ENCODE measurements around the gene ZNF117. TPM values are rescaled to one million over a fixed set of nuclear protein-coding genes. Genes with fewer than 3 reads are reported as not detected.
A peak's percentile ranks its signal among the peaks of the same experiment; 100 is the strongest.

The ZNF117 gene
- total and polyA plus RNA-seq, 2 donors (not counting 3 experiments of a cell fraction or from before 2014, with no cell fraction given): 5.9 to 12.6 TPM

DNA sequence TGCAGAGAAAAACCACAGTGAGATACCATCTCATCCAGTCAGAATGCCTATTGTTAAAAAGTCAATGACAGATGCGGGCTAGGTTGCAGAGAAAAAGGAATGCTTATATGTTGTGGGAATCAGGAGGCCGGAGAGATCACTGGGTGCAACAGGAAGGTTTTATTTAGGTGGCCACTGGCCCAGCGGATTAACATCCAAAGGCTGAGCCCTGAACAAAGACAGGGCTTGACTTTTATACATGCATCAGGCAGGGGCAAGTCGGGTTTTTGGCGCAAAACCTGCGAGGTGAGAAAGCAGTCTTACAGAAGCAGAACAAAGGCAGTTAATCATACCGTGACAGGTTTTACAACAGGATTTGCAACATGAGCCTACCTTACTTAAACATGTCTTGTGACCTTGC, 620 bp downstream of the ZNF117 start:
- H3K4me1 ChIP-seq (ENCODE audit: control insufficient read depth, extremely low read depth, insufficient read depth, low read length): no peaks in the 10 kb centered on the region
- no peaks in the 10 kb centered on the region for H3K79me2 ChIP-seq (ENCODE audit: control insufficient read depth, insufficient read depth, low read length)
- no TSS peak for BruUV-seq (replicated peaks)
- H3K9me1 ChIP-seq (replicated peaks; ENCODE audit: control insufficient read depth, extremely low read depth, insufficient read depth, low read length): no peaks in the 10 kb centered on the region
- H4K20me1 ChIP-seq (replicated peaks; ENCODE audit: control insufficient read depth, extremely low read depth, insufficient read depth, low read length): no peaks in the 10 kb centered on the region
- ChIA-PET POLR2A (no interaction called here), CTCF (no interaction called here)
- no peak overlapping the region for H2AFZ ChIP-seq (ENCODE audit: low read depth, low read length)
- no peak overlapping the region for H3K27ac ChIP-seq (ENCODE audit: insufficient read depth, low read depth, low read length)
- dilution Hi-C loops (cut with MboI; ENCODE audit: extremely low pct_ligation_motif_present, low sequenced_read_pairs): no loop called here
- no peaks in the 10 kb centered on the region for H3K27me3 ChIP-seq (ENCODE audit: control insufficient read depth in 2 of 2, insufficient read depth in 2 of 2, low read length in 2 of 2)
- no peak overlapping the region for H3K9ac ChIP-seq (replicated peaks; ENCODE audit: extremely low read depth, insufficient read depth, low read length)
- TF ChIP-seq FOS (IDR thresholded peaks at IDR 0.05; ENCODE audit: borderline replicate concordance, insufficient read depth, low read length): no peak
- TF ChIP-seq GATA2 (IDR thresholded peaks at IDR 0.05; ENCODE audit: insufficient read depth, insufficient read length, low read depth, low read length): no peak
- no peak for TF ChIP-seq POLR2AphosphoS5 (IDR thresholded peaks at IDR 0.05; ENCODE audit: insufficient read depth, low read depth, low read length)
- TF ChIP-seq POLR2A (IDR thresholded peaks at IDR 0.05; ENCODE audit: low read depth, low read length): no peak
- TF ChIP-seq EZH2 (IDR thresholded peaks at IDR 0.05; ENCODE audit: borderline replicate concordance, low read depth, low read length, severe bottlenecking): no peak
- TF ChIP-seq MYC (IDR thresholded peaks at IDR 0.05; ENCODE audit: low read depth, low read length): no peak
- no peaks in the 10 kb centered on the region for H3K36me3 ChIP-seq (ENCODE audit: control insufficient read depth in 2 of 2, extremely low read depth in 1 of 2, insufficient read depth in 2 of 2, low read length in 2 of 2)
- no peak overlapping the region for H3K4me2 ChIP-seq (ENCODE audit: insufficient read depth, low read length)
- peak; percentile 24 for FAIRE-seq
- no peaks in the 10 kb centered on the region for H3K9me3 ChIP-seq (replicated peaks; ENCODE audit: control insufficient read depth, insufficient read depth, low read length)
- intact Hi-C loops (cut with micrococcal nuclease): no loop called here
- H3K4me3 ChIP-seq (replicated peaks in 1 of 3; ENCODE audit: insufficient read depth in 1 of 3, low read depth in 1 of 3, low read length in 3 of 3): no peak overlapping the region
- no peak for DNase-seq (ENCODE audit: low read depth, low spot score)

DNA sequence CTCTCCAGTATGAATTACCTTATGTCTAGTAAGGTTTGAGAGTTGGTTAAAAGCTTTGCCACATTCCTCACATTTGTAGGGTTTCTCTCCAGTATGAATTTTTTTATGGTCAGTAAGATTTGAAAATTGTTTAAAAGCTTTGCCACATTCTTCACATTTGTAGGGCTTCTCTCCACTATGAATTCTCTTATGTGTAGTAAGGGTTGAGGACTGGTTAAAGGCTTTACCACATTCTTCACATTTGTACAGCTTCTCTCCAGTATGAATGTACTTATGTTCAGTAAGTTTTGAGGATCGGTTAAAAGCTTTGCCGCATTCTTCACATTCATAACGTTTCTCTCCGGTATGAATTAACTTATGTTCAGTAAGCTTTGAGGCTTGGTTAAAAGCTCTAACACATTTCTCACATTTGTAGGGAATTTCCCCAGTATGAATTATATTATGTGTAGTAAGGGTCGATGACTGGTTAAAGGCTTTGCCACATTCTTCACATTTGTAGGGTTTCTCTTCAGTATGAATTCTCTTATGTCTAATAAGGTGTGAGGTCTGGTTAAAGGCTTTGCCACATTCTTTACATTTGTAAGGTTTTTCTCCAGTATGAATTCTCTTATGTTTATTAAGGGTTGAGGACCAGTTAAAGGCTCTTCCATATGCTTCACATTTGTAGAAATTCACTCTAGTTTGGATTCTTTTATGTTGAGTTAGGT, 12.2 kb downstream of the ZNF117 start:
- Histone ChIP-seq H3K79me2 (ENCODE audit: control insufficient read depth, insufficient read depth, low read length) (no peaks in the 10 kb centered on the region), H2AFZ (ENCODE audit: low read depth, low read length) (no peak overlapping the region), H3K4me2 (ENCODE audit: insufficient read depth, low read length) (no peak overlapping the region), H3K4me1 (ENCODE audit: control insufficient read depth, extremely low read depth, insufficient read depth, low read length) (no peaks in the 10 kb centered on the region), H3K27ac (ENCODE audit: insufficient read depth, low read depth, low read length) (no peak overlapping the region), H4K20me1 (replicated peaks; ENCODE audit: control insufficient read depth, extremely low read depth, insufficient read depth, low read length) (no peaks in the 10 kb centered on the region), H3K27me3 (ENCODE audit: control insufficient read depth in 2 of 2, insufficient read depth in 2 of 2, low read length in 2 of 2) (no peaks in the 10 kb centered on the region), H3K9me3 (replicated peaks; ENCODE audit: control insufficient read depth, insufficient read depth, low read length) (peaks cover 8% of the 10 kb centered on the region), H3K4me3 (replicated peaks in 1 of 3; ENCODE audit: insufficient read depth in 1 of 3, low read depth in 1 of 3, low read length in 3 of 3) (no peak overlapping the region), H3K36me3 (ENCODE audit: control insufficient read depth in 2 of 2, extremely low read depth in 1 of 2, insufficient read depth in 2 of 2, low read length in 2 of 2) (peaks cover 1 to 6% of the 10 kb centered on the region in 2 experiments), H3K9me1 (replicated peaks; ENCODE audit: control insufficient read depth, extremely low read depth, insufficient read depth, low read length) (no peaks in the 10 kb centered on the region), H3K9ac (replicated peaks; ENCODE audit: extremely low read depth, insufficient read depth, low read length) (no peak overlapping the region)
- DNase-seq (ENCODE audit: low read depth, low spot score): no peak
- TF ChIP-seq EZH2 (IDR thresholded peaks at IDR 0.05; ENCODE audit: borderline replicate concordance, low read depth, low read length, severe bottlenecking): no peak
- TF ChIP-seq JUN (IDR thresholded peaks at IDR 0.05; ENCODE audit: borderline replicate concordance, insufficient read depth, insufficient read length, low read depth): no peak
- TF ChIP-seq FOS (IDR thresholded peaks at IDR 0.05; ENCODE audit: borderline replicate concordance, insufficient read depth, low read length): no peak
- intact Hi-C loops (cut with micrococcal nuclease) (no loop called here), dilution Hi-C loops (cut with MboI; ENCODE audit: extremely low pct_ligation_motif_present, low sequenced_read_pairs) (no loop called here)
- POLR2A ChIA-PET: no interaction called here
- no TSS peak for BruUV-seq (replicated peaks)
- CTCF ChIA-PET: interaction anchor here (1.5 kb wide), 1 partner anchor 9 kb away, joined by 5 read pairs; no protein-coding TSS in a partner anchor
- FAIRE-seq: no peak
